OCI-LY1 (cell line): ENCODE results near the gene NPAS2.

ENCODE experiments used
- H2AFZ ChIP-seq: fragments of 200-600 bp; sonication (generic), shearing (Covaris generic); 2 replicates; pipeline ENCODE4 v1.6.0; 2014; ENCODE audit warnings: antibody characterized with exemption, mild to moderate bottlenecking, low read length
- H3F3A ChIP-seq: fragments of 200-600 bp; sonication (generic), shearing (Covaris generic); 2 replicates; pipeline ENCODE4 v1.6.0; 2014; ENCODE audit warnings: mild to moderate bottlenecking, antibody characterized with exemption, low read length, moderate library complexity; ENCODE audit not compliant: insufficient read depth
- H3K27ac ChIP-seq: fragments of 200-600 bp; sonication (generic); 2 replicates; pipeline ENCODE4 v1.5.1; 2014; ENCODE audit warnings: low read length, mixed run types, mild to moderate bottlenecking, low read depth; ENCODE audit not compliant: poor library complexity, severe bottlenecking
- H3K27me3 ChIP-seq: fragments of 200-600 bp; sonication (generic); 2 replicates; pipeline ENCODE4 v1.6.0; 2014; ENCODE audit warnings: antibody characterized with exemption, mild to moderate bottlenecking, low read length, moderate library complexity; ENCODE audit not compliant: insufficient read depth
- H3K36me3 ChIP-seq: fragments of 200-600 bp; sonication (generic); 2 replicates; pipeline ENCODE4 v1.6.1; 2014; ENCODE audit warnings: mild to moderate bottlenecking, antibody characterized with exemption, low read length, moderate library complexity, mixed read lengths; ENCODE audit not compliant: insufficient read depth
- H3K4me1 ChIP-seq: fragments of 200-600 bp; sonication (generic); 2 replicates; pipeline ENCODE4 v1.5.1; 2014; ENCODE audit warnings: mild to moderate bottlenecking, low read length, moderate library complexity; ENCODE audit not compliant: insufficient read depth, severe bottlenecking
- H3K4me2 ChIP-seq: fragments of 200-600 bp; sonication (generic), shearing (Covaris generic); 2 replicates; pipeline ENCODE4 v1.6.1; 2014; ENCODE audit warnings: low read length
- H3K4me3 ChIP-seq: fragments of 200-600 bp; sonication (generic); 2 replicates; pipeline ENCODE4 v1.5.1; 2014; ENCODE audit warnings: low read length, low read depth, mild to moderate bottlenecking, mixed read lengths; ENCODE audit not compliant: poor library complexity, severe bottlenecking
- H3K79me2 ChIP-seq: fragments of 200-600 bp; shearing (Covaris generic); 2 replicates; pipeline ENCODE4 v1.6.1; 2016; ENCODE audit warnings: mixed run types, low read length, mixed read lengths; ENCODE audit not compliant: insufficient read depth
- H3K9ac ChIP-seq: fragments of 200-600 bp; sonication (generic), shearing (Covaris generic); 2 replicates; pipeline ENCODE4 v1.6.1; 2014; ENCODE audit warnings: mild to moderate bottlenecking, low read length, mixed read lengths
- H3K9me2 ChIP-seq: fragments of 200-600 bp; sonication (generic), shearing (Covaris generic); 2 replicates; pipeline ENCODE4 v1.6.1; 2014; ENCODE audit warnings: low read depth, mild to moderate bottlenecking, low read length, mixed read lengths
- H3K9me3 ChIP-seq: fragments of 200-600 bp; shearing (Covaris generic); 2 replicates; pipeline ENCODE4 v1.6.1; 2014; ENCODE audit warnings: low read length, mixed read lengths
- H4K20me1 ChIP-seq: fragments of 200-600 bp; sonication (generic), shearing (Covaris generic); 2 replicates; pipeline ENCODE4 v1.6.0; 2016; ENCODE audit warnings: mild to moderate bottlenecking, low read length; ENCODE audit not compliant: insufficient read depth
- EZH2 ChIP-seq: fragments of 200-600 bp; sonication (generic), shearing (Covaris generic); IDR thresholded peaks from 2 replicates; pipeline ENCODE4 v1.8.0; 2017; ENCODE audit warnings: borderline replicate concordance, mixed run types, mild to moderate bottlenecking, antibody characterized with exemption, low read length, moderate library complexity, mixed read lengths
- TF ChIP-seq, protein P1 (sequence below): fragments of 200-600 bp; sonication (generic), shearing (Covaris generic); IDR thresholded peaks from 2 replicates; pipeline ENCODE4 v1.5.1; 2017; ENCODE audit warnings: mild to moderate bottlenecking, antibody characterized with exemption, low read length, moderate library complexity, mixed read lengths

NPAS2 gene

DNA sequence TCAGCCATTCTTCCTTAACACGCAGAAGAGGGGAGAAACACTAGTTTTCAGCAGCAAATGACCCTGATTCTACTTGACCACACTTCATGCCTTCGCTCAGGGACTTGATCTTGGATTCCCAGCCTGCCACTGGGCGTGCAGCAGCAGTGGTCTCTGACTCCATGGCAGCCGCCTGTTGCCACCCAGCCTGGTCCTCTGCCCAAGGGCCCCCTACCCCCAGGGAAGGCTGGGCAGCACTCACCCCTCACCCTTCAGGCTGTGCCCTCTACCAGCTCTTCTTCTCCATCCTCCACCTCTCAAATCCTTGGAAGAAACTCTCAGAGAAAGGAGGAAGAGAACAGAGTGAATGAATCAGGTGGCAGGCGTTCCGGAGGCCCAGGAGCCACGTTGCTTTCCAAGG, 150.1 kb downstream of the NPAS2 start:
- H3K4me1 ChIP-seq: no peaks in the 10 kb centered on the region
- H3K27ac ChIP-seq: no peak overlapping the region
- no peak overlapping the region for H3K4me3 ChIP-seq
- H3K4me2 ChIP-seq: no peak overlapping the region
- no peaks in the 10 kb centered on the region for H3K9me3 ChIP-seq
- H3F3A ChIP-seq: no peaks in the 10 kb centered on the region
- no peak overlapping the region for H2AFZ ChIP-seq
- H4K20me1 ChIP-seq: no peaks in the 10 kb centered on the region
- H3K79me2 ChIP-seq: no peaks in the 10 kb centered on the region
- no peak for TF ChIP-seq EZH2
- TF ChIP-seq, protein P1, sequence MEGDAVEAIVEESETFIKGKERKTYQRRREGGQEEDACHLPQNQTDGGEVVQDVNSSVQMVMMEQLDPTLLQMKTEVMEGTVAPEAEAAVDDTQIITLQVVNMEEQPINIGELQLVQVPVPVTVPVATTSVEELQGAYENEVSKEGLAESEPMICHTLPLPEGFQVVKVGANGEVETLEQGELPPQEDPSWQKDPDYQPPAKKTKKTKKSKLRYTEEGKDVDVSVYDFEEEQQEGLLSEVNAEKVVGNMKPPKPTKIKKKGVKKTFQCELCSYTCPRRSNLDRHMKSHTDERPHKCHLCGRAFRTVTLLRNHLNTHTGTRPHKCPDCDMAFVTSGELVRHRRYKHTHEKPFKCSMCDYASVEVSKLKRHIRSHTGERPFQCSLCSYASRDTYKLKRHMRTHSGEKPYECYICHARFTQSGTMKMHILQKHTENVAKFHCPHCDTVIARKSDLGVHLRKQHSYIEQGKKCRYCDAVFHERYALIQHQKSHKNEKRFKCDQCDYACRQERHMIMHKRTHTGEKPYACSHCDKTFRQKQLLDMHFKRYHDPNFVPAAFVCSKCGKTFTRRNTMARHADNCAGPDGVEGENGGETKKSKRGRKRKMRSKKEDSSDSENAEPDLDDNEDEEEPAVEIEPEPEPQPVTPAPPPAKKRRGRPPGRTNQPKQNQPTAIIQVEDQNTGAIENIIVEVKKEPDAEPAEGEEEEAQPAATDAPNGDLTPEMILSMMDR: no peak
- no peaks in the 10 kb centered on the region for H3K27me3 ChIP-seq
- no peaks in the 10 kb centered on the region for H3K9me2 ChIP-seq
- no peak overlapping the region for H3K9ac ChIP-seq
- no peaks in the 10 kb centered on the region; the same call in 1 of the 2 replicates for H3K36me3 ChIP-seq

DNA sequence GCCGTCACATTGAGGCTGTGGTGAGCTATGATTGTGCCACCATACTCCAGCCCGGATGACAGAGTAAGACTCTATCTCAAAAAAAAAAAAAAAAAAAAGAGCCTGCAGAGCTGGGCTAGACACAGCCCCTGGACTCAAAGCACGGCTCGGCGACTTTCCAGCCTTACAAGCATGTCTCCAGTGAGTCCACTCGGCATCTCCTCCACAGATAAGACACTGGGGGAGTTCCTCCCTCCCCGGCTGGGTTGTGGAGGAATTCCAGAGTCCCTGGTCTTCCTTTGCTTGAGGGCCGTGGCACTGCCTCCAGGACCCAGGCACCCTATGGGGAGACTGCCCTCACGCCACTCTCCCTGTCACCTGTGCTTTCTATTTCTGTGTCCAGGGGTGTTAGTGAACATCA, 151.3 kb downstream of the NPAS2 start:
- Histone ChIP-seq H3K36me3 (no peaks in the 10 kb centered on the region; the same call in 1 of the 2 replicates), H3K27me3 (no peaks in the 10 kb centered on the region)

DNA sequence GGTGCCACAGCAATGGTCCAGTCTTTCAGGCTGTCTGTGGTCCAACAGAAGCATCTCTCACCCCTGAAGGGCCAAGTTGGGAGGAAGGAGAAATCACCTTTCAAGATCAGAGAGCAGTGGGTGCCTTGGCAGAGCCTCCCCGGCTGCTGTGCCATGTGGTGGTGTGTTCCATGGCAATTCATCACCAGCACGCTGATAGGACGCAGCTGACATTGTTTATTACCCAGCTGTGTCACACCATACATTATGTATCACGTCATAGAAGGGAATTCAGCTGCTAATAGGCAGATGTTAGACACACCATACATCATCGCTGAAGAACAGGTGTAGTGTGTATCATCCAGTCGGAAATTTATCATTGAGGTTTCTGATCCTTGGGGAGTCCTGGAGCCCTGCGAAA, 152.5 kb downstream of the NPAS2 start:
- Histone ChIP-seq H3K79me2 (no peaks in the 10 kb centered on the region), H4K20me1 (no peaks in the 10 kb centered on the region), H2AFZ (no peak overlapping the region), H3K4me3 (no peak overlapping the region), H3K27me3 (no peaks in the 10 kb centered on the region), H3K9me3 (no peaks in the 10 kb centered on the region), H3K9ac (no peak overlapping the region), H3K4me1 (peaks cover 17% of the 10 kb centered on the region), H3F3A (no peaks in the 10 kb centered on the region), H3K36me3 (no peaks in the 10 kb centered on the region; the same call in 1 of the 2 replicates), H3K27ac (no peak overlapping the region), H3K9me2 (no peaks in the 10 kb centered on the region), H3K4me2 (no peak overlapping the region)
- no peak for TF ChIP-seq EZH2
- TF ChIP-seq, protein P1: no peak

More for the DNA sequence above, 151.3 kb downstream of the NPAS2 start:
- H4K20me1 ChIP-seq: no peaks in the 10 kb centered on the region
- H3K79me2 ChIP-seq: no peaks in the 10 kb centered on the region
- H3K4me3 ChIP-seq: no peak overlapping the region
- TF ChIP-seq, protein P1: no peak
- no peak for TF ChIP-seq EZH2
- H3K9me3 ChIP-seq: no peaks in the 10 kb centered on the region
- H3K4me2 ChIP-seq: no peak overlapping the region
- H3K4me1 ChIP-seq: peaks cover 5% of the 10 kb centered on the region
- H2AFZ ChIP-seq: no peak overlapping the region
- H3K9me2 ChIP-seq: no peaks in the 10 kb centered on the region
- H3F3A ChIP-seq: no peaks in the 10 kb centered on the region
- no peak overlapping the region for H3K9ac ChIP-seq
- no peak overlapping the region for H3K27ac ChIP-seq
